Liver (tissue), 9 donors: ENCODE results near the gene CELF2. TPM values are rescaled to one million over a fixed set of nuclear protein-coding genes. Genes with fewer than 3 reads are reported as not detected.

Experiments
- DNase-seq: peaks from one replicate; pipeline ENCODE4 v3.0.0-alpha.2; 2017; ENCODE audit warnings: low spot score
- H3K27ac ChIP-seq, 2 donors: one replicate each; pipeline ENCODE4 v1.7.0; 2013; ENCODE audit warnings: inconsistent platforms in 2 of 2, low read length in 2 of 2, control low read depth in 1 of 2, low read depth in 1 of 2, mild to moderate bottlenecking in 1 of 2
- H3K27me3 ChIP-seq, 4 donors: one replicate each; pipeline versions ENCODE4 v1.6.1 to v1.7.0; 2013; ENCODE audit warnings: low read length in 3 of 4, inconsistent platforms in 1 of 4, mild to moderate bottlenecking in 1 of 4, moderate library complexity in 1 of 4; ENCODE audit not compliant: control insufficient read depth in 4 of 4, insufficient read depth in 4 of 4
- H3K36me3 ChIP-seq, 4 donors: one replicate each; pipeline versions ENCODE4 v1.6.1 to v1.7.0; 2013; ENCODE audit warnings: low read length in 3 of 4, mild to moderate bottlenecking in 3 of 4, low read depth in 1 of 4, moderate library complexity in 1 of 4; ENCODE audit not compliant: control insufficient read depth in 4 of 4, insufficient read depth in 3 of 4
- H3K4me1 ChIP-seq, 4 donors: one replicate each; pipeline versions ENCODE4 v1.6.1 to v1.7.0; 2013; ENCODE audit warnings: low read length in 3 of 4, mild to moderate bottlenecking in 3 of 4, moderate library complexity in 1 of 4; ENCODE audit not compliant: control insufficient read depth in 4 of 4, insufficient read depth in 4 of 4
- H3K4me3 ChIP-seq, 3 donors: one replicate each; pipeline versions ENCODE4 v1.6.1 to v1.7.0; 2013; ENCODE audit warnings: low read length in 3 of 3, control low read depth in 1 of 3, low read depth in 1 of 3, mild to moderate bottlenecking in 1 of 3
- H3K9ac ChIP-seq, 2 donors: one replicate each; pipeline ENCODE4 v1.7.0; 2013; ENCODE audit warnings: low read length in 2 of 2, mild to moderate bottlenecking in 2 of 2, moderate library complexity in 2 of 2, control low read depth in 1 of 2, low read depth in 1 of 2
- H3K9me3 ChIP-seq, 4 donors: one replicate each; pipeline versions ENCODE4 v1.6.1 to v1.7.0; 2013; ENCODE audit warnings: low read length in 3 of 4; ENCODE audit not compliant: control insufficient read depth in 4 of 4
- ATF3 ChIP-seq: IDR thresholded peaks from 2 replicates; pipeline ENCODE4 v1.6.1; 2016; ENCODE audit warnings: antibody characterized with exemption
- CTCF ChIP-seq: fragments of 150-350 bp; IDR thresholded peaks from 2 replicates; pipeline ENCODE4 v1.5.1; 2017; ENCODE audit warnings: improper control_type of control experiment, low read depth, low read length; ENCODE audit not compliant: missing input control
- EGR1 ChIP-seq, 2 donors: IDR thresholded peaks; 2 replicates each; pipeline ENCODE4 v1.6.1; 2016 to 2018; ENCODE audit warnings: antibody characterized with exemption in 2 of 2, low read depth in 2 of 2
- FOXA1 ChIP-seq: IDR thresholded peaks from 2 replicates; pipeline ENCODE4 v1.6.1; 2016; ENCODE audit warnings: antibody characterized with exemption
- FOXA2 ChIP-seq: IDR thresholded peaks from 2 replicates; pipeline ENCODE4 v1.6.1; 2016; ENCODE audit warnings: antibody characterized with exemption
- GABPA ChIP-seq, 2 donors: IDR thresholded peaks in 1 of 2; conservative IDR thresholded peaks in 1 of 2; 2 replicates each; pipeline ENCODE4 v1.6.1; 2016; ENCODE audit warnings: antibody characterized with exemption in 2 of 2, mild to moderate bottlenecking in 1 of 2, moderate library complexity in 1 of 2
- HNF4A ChIP-seq, 2 donors: conservative IDR thresholded peaks; 2 replicates each; pipeline ENCODE4 v1.6.1; 2016; ENCODE audit warnings: antibody characterized with exemption in 2 of 2, mild to moderate bottlenecking in 2 of 2
- HNF4G ChIP-seq: IDR thresholded peaks from 2 replicates; pipeline ENCODE4 v1.6.1; 2016; ENCODE audit warnings: antibody characterized with exemption
- JUND ChIP-seq, 2 donors: IDR thresholded peaks; 2 replicates each; pipeline ENCODE4 v1.6.1; 2016; ENCODE audit warnings: antibody characterized with exemption in 2 of 2
- MAX ChIP-seq: IDR thresholded peaks from 2 replicates; pipeline ENCODE4 v1.6.1; 2016; ENCODE audit warnings: antibody characterized with exemption
- NR2F2 ChIP-seq: IDR thresholded peaks from 2 replicates; pipeline ENCODE4 v1.6.1; 2016; ENCODE audit warnings: antibody characterized with exemption
- RAD21 ChIP-seq, 2 donors: IDR thresholded peaks; 2 replicates each; pipeline ENCODE4 v1.6.1; 2016; ENCODE audit warnings: antibody characterized with exemption in 2 of 2, mild to moderate bottlenecking in 2 of 2
- RXRA ChIP-seq, 2 donors: IDR thresholded peaks; 2 replicates each; pipeline ENCODE4 v1.6.1; 2017 to 2018; ENCODE audit warnings: antibody characterized with exemption in 2 of 2, mild to moderate bottlenecking in 1 of 2
- SP1 ChIP-seq: IDR thresholded peaks from 2 replicates; pipeline ENCODE4 v1.6.1; 2018; ENCODE audit warnings: antibody characterized with exemption, mild to moderate bottlenecking
- TAF1 ChIP-seq: conservative IDR thresholded peaks from 2 replicates; pipeline ENCODE4 v1.6.1; 2016; ENCODE audit warnings: antibody characterized with exemption, mild to moderate bottlenecking
- ZBTB33 ChIP-seq: IDR thresholded peaks from 2 replicates; pipeline ENCODE4 v1.6.1; 2016; ENCODE audit warnings: antibody characterized with exemption
- WGBS: extraction: QIAGEN DNeasy Blood & Tissue Kit; methylation state at CpG from one replicate; pipeline ENCODE4 v1.1.7; 2013; 5-methylcytosine and 5-hydroxymethylcytosine counted together
- polyA plus RNA-seq, 2 donors: library from polyadenylated mRNA; stranded (reverse) in 1 of 2; unstranded in 1 of 2; fragments of 200-250 nt in 1 of 2; fragments of >200 nt in 1 of 2; fragmentation: Nextera tagmentation in 1 of 2; extraction: Ambion mirVana in 1 of 2; gene quantifications; one replicate each; pipeline versions ENCODE4 v1.2.1 to v1.2.3, GENCODE V29; 2013 to 2015
- total RNA-seq, 2 donors: library from RNA; depleted of rRNA; stranded (reverse); fragments of >200 nt; gene quantifications; one replicate each; pipeline ENCODE4 v1.2.3, GENCODE V29; 2014
- donor health status: healthy.
- donor health status: healthy.
- donor health status: healthy.
- donor health status: healthy.
- donor health status: healthy.

Gene CELF2
- total and polyA plus RNA-seq, 4 donors = 1.4 to 8.5 (median 5.6) TPM

GRCh38 chr10:11249808-11250195 lies 232.1 kb downstream of the CELF2 start:
- H3K4me3 ChIP-seq = no peak overlapping the region
- H3K9ac ChIP-seq = no peak overlapping the region
- no peaks in the 10 kb centered on the region for H3K36me3 ChIP-seq
- H3K4me1 ChIP-seq = no peaks in the 10 kb centered on the region
- H3K9me3 ChIP-seq = no peaks in the 10 kb centered on the region
- H3K27ac ChIP-seq = no peak overlapping the region
- 66% methylated on average over 2 of the region's 2 CpGs for WGBS
- no peak for DNase-seq
- no peaks in the 10 kb centered on the region for H3K27me3 ChIP-seq
- TF ChIP-seq ZBTB33 (no peak), FOXA2 (no peak), EGR1 (IDR thresholded peaks at IDR 0.05; ENCODE audit: low read depth in 2 of 2) (no peak), TAF1 (no peak), RAD21 (IDR thresholded peaks at IDR 0.05) (no peak), CTCF (no peak), NR2F2 (no peak), RXRA (IDR thresholded peaks at IDR 0.05) (no peak), ATF3 (no peak), HNF4G (no peak), SP1 (no peak), GABPA (IDR thresholded peaks at IDR 0.05 in 1 of 2, conservative IDR thresholded peaks at IDR 0.05 in 1 of 2) (no peak)

GRCh38 chr10:11250304-11250703 lies 232.6 kb downstream of the CELF2 start:
- Histone ChIP-seq H3K4me1 (no peaks in the 10 kb centered on the region), H3K4me3 (no peak overlapping the region), H3K9me3 (no peaks in the 10 kb centered on the region), H3K27me3 (no peaks in the 10 kb centered on the region), H3K9ac (no peak overlapping the region), H3K36me3 (no peaks in the 10 kb centered on the region), H3K27ac (no peak overlapping the region)
- 80% methylated on average over 5 of the region's 5 CpGs for WGBS
- no peak for DNase-seq
- TF ChIP-seq SP1 (no peak), CTCF (no peak), ATF3 (no peak), MAX (no peak), TAF1 (no peak), RXRA (IDR thresholded peaks at IDR 0.05) (no peak), HNF4G (no peak), EGR1 (IDR thresholded peaks at IDR 0.05; ENCODE audit: low read depth in 2 of 2) (no peak), HNF4A (conservative IDR thresholded peaks at IDR 0.05) (no peak), GABPA (IDR thresholded peaks at IDR 0.05 in 1 of 2, conservative IDR thresholded peaks at IDR 0.05 in 1 of 2) (no peak), FOXA2 (no peak), ZBTB33 (no peak), JUND (IDR thresholded peaks at IDR 0.05) (no peak), FOXA1 (no peak), RAD21 (IDR thresholded peaks at IDR 0.05) (no peak)
